ENCODE results near the gene SRSF6.
"Not testable (repeated sequence)": the region's sequence is repeated elsewhere in the genome, so short reads cannot be mapped to it uniquely, and the experiment has no call there.

SRSF6 gene

GRCh38 chr20:43457640-43458421, at the start of gene SRSF6:
SRSF6 (plus strand) TSS chr20:43457896; CDS start chr20:43458034, 138 bp downstream.
- peak; percentile 82 for DNase-seq (ENCODE audit: low read depth, low spot score)

- DNase-seq (ENCODE audit: low read depth, low spot score), result no peak
Measured at GRCh38 chr20:43408848-43409576, 48.7 kb upstream of the SRSF6 start.

GRCh38 chr20:43409577-43409913, 48.2 kb upstream of the SRSF6 start:
- DNase-seq (ENCODE audit: low read depth, low spot score), result no peak

GRCh38 chr20:43415661-43416430, 41.9 kb upstream of the SRSF6 start:
- DNase-seq (ENCODE audit: low read depth, low spot score), result no peak

- DNase-seq (ENCODE audit: low read depth, low spot score), result no peak
Measured at GRCh38 chr20:43416591-43417228, 41.0 kb upstream of the SRSF6 start.

- DNase-seq (ENCODE audit: low read depth, low spot score), result no peak
Measured at GRCh38 chr20:43420192-43420591, 37.5 kb upstream of the SRSF6 start.

- DNase-seq (ENCODE audit: low read depth, low spot score), result not testable (repeated sequence)
Measured at GRCh38 chr20:43420913-43421312, 36.8 kb upstream of the SRSF6 start.

GRCh38 chr20:43426172-43426571, 31.5 kb upstream of the SRSF6 start:
- DNase-seq (ENCODE audit: low read depth, low spot score), result no peak

GRCh38 chr20:43430265-43431133, 27.2 kb upstream of the SRSF6 start:
- DNase-seq (ENCODE audit: low read depth, low spot score), result no peak

- no peak for DNase-seq (ENCODE audit: low read depth, low spot score)
Measured at GRCh38 chr20:43431134-43431519, 26.6 kb upstream of the SRSF6 start.

- DNase-seq (ENCODE audit: low read depth, low spot score), result no peak
Measured at GRCh38 chr20:43432498-43432897, 25.2 kb upstream of the SRSF6 start.

GRCh38 chr20:43433250-43433854, 24.3 kb upstream of the SRSF6 start:
- DNase-seq (ENCODE audit: low read depth, low spot score), result no peak

GRCh38 chr20:43434565-43434964, 23.1 kb upstream of the SRSF6 start:
- DNase-seq (ENCODE audit: low read depth, low spot score), result no peak

- DNase-seq (ENCODE audit: low read depth, low spot score), result no peak
Measured at GRCh38 chr20:43438578-43439316, 18.9 kb upstream of the SRSF6 start.

GRCh38 chr20:43440531-43440930, 17.2 kb upstream of the SRSF6 start:
- DNase-seq (ENCODE audit: low read depth, low spot score), result no peak

GRCh38 chr20:43442282-43442880, 15.3 kb upstream of the SRSF6 start:
- no peak for DNase-seq (ENCODE audit: low read depth, low spot score)

GRCh38 chr20:43444107-43444506, 13.6 kb upstream of the SRSF6 start:
- DNase-seq (ENCODE audit: low read depth, low spot score), result no peak

- no peak for DNase-seq (ENCODE audit: low read depth, low spot score)
Measured at GRCh38 chr20:43446361-43446879, 11.3 kb upstream of the SRSF6 start.

GRCh38 chr20:43448431-43448747, 9.3 kb upstream of the SRSF6 start:
- not testable (repeated sequence) for DNase-seq (ENCODE audit: low read depth, low spot score)

All from brain pericyte (primary cell).